ENCODE data around the gene RBBP8NL.
A peak's percentile ranks its signal among the peaks of the same experiment; 100 is the strongest.

RBBP8NL gene

DNA sequence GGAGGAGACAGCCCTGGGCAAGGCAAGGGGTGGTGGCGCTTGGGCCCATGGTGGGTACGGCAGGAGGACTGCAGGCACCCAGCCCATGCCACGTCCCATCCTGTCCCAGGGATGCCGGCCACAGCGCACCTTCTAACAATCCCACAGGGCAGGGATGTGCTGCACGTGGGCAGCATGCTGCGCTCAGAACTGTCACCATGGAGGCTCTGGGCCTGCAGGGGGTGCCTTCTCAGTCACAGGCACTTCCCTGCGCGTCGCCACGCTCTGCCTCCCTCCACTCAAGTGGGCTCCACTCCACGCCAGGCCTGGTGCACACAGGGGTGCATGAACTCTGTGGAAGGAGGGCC, 22.6 kb downstream of the RBBP8NL start:
- H3K4me1 ChIP-seq, result peaks cover 44 to 93% (median 91%) of the 10 kb centered on the region in 10 experiments
- peaks cover 0 to 27% (median 6%) of the 10 kb centered on the region in 11 experiments; a peak in 8 of 22 replicates for H3K36me3 ChIP-seq
- no peaks in the 10 kb centered on the region for H3K27me3 ChIP-seq
- peaks cover 13 to 61% (median 30%) of the 10 kb centered on the region in 11 experiments; a peak in 17 of 22 replicates for H4K20me1 ChIP-seq
- peak overlapping the region in 1 of 11 experiments; percentile 7; a peak in 1 of 22 replicates for H3K27ac ChIP-seq
- TF ChIP-seq Cebpa-rat (IDR thresholded peaks at IDR 0.05), result no peak
- H3K9me3 ChIP-seq (replicated peaks in 1 of 11), result no peaks in the 10 kb centered on the region
- H3K4me3 ChIP-seq, result no peak overlapping the region
- peak overlapping the region in 10 of 11 experiments; percentile 94 to 100 (median 99); a peak in 15 of 22 replicates for H3K4me2 ChIP-seq
- peak overlapping the region in 6 of 11 experiments; percentile 1 to 95 (median 52); a peak in 6 of 22 replicates for H3K9ac ChIP-seq

- Histone ChIP-seq H3K36me3 (peaks cover 0 to 27% (median 6%) of the 10 kb centered on the region in 11 experiments; a peak in 8 of 22 replicates), H3K27ac (peak overlapping the region in 1 of 11 experiments; percentile 7; a peak in 2 of 22 replicates), H4K20me1 (peaks cover 13 to 61% (median 30%) of the 10 kb centered on the region in 11 experiments; a peak in 17 of 22 replicates), H3K9ac (peak overlapping the region in 6 of 11 experiments; percentile 1 to 95 (median 31); a peak in 4 of 22 replicates), H3K9me3 (replicated peaks in 1 of 11) (no peaks in the 10 kb centered on the region), H3K27me3 (no peaks in the 10 kb centered on the region), H3K4me2 (peak overlapping the region in 8 of 11 experiments; percentile 94 to 100 (median 98); a peak in 10 of 22 replicates), H3K4me1 (peaks cover 39 to 90% (median 87%) of the 10 kb centered on the region in 10 experiments), H3K4me3 (no peak overlapping the region)
- TF ChIP-seq Cebpa-rat (IDR thresholded peaks at IDR 0.05), result no peak
These were observed 23.1 kb downstream of the RBBP8NL start for GRCh38 chr20:62404112-62404665.

DNA sequence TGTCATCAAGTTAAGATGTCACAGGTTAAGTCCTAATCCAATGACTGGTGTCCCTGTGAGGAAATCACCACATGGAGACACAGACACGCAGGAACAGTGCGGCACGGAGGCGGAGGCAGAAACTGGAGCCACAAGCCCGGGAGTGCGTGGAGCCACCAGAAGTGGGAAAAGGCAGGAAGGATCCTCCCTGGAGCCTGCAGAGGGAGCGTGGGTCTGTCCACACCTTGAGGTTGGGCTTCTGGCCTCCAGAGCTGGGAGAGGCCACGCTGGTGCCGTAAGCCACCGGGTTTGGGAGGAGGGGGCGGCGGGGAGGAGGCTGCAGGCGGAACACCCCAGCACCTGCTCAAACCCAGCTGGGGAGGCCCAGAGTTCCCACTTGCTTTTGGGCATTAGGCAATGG, 24.0 kb downstream of the RBBP8NL start:
- Histone ChIP-seq H3K27ac (no peak overlapping the region), H3K4me3 (no peak overlapping the region), H3K4me1 (peaks cover 38 to 82% (median 80%) of the 10 kb centered on the region in 10 experiments), H3K9me3 (replicated peaks in 1 of 11) (peaks cover 0 to 4% (median 0%) of the 10 kb centered on the region in 11 experiments; a peak in 7 of 22 replicates), H4K20me1 (peaks cover 13 to 61% (median 30%) of the 10 kb centered on the region in 11 experiments; a peak in 17 of 22 replicates), H3K36me3 (peaks cover 0 to 32% (median 8%) of the 10 kb centered on the region in 11 experiments; a peak in 15 of 22 replicates), H3K4me2 (peak overlapping the region in 6 of 11 experiments; percentile 61 to 99 (median 73); a peak in 7 of 22 replicates), H3K27me3 (no peaks in the 10 kb centered on the region), H3K9ac (peak overlapping the region in 2 of 11 experiments; percentile 48 to 52; a peak in 1 of 22 replicates)
- no peak for TF ChIP-seq Cebpa-rat (IDR thresholded peaks at IDR 0.05)

DNA sequence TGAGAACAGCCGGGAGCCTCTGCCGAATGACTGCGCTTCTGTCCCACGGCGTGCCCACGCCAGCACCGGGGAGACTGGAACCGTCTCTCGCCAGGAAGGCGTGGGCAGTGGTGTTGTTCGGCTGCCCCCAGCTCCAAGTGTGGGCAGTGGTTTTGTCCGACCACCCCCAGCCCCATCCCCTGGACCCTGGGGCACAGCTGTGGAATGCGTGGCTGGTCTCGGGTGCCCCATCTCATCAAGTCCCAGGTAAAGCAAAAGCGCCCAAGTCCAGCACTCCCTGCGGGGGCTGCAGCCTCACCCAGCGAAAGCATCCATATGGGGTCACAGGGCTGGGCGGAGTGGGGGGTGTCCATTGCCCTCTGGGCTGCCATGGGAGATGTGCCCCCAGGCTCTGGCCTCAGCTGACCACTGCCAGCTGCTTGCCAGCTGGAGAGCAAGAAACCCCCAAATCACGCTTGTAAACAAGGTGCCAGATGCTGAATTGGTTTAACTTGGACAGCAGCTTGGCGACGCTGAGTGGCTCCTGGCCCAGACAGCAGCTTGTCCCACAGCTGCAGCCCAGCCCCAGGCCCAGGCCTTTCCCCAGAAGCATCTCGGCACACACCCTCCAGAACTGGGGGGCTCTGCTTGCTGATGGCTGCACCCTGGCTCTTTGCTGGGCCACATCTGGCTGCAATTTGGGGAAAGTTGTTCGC, 24.7 kb downstream of the RBBP8NL start:
- H3K36me3 ChIP-seq, result peaks cover 0 to 35% (median 10%) of the 10 kb centered on the region in 11 experiments; a peak in 15 of 22 replicates
- no peaks in the 10 kb centered on the region for H3K27me3 ChIP-seq
- H3K4me1 ChIP-seq, result peaks cover 31 to 74% (median 72%) of the 10 kb centered on the region in 10 experiments
- H4K20me1 ChIP-seq, result peaks cover 13 to 61% (median 30%) of the 10 kb centered on the region in 11 experiments; a peak in 17 of 22 replicates
- peaks cover 0 to 6% (median 0%) of the 10 kb centered on the region in 11 experiments; a peak in 7 of 22 replicates for H3K9me3 ChIP-seq (replicated peaks in 1 of 11)
- H3K4me3 ChIP-seq, result no peak overlapping the region
- peak overlapping the region in 7 of 11 experiments; percentile 18 to 73 (median 48); a peak in 10 of 22 replicates for H3K9ac ChIP-seq
- TF ChIP-seq Cebpa-rat (IDR thresholded peaks at IDR 0.05), result no peak
- peak overlapping the region in 10 of 11 experiments; percentile 31 to 77 (median 68); a peak in 19 of 22 replicates for H3K4me2 ChIP-seq
- H3K27ac ChIP-seq, result peak overlapping the region in 8 of 11 experiments; percentile 16 to 76 (median 61); a peak in 14 of 22 replicates

GRCh38 chr20:62401331-62401779, 26.0 kb downstream of the RBBP8NL start:
- Histone ChIP-seq H3K4me2 (peak overlapping the region; percentile 21 to 77 (median 66); a peak in 21 of 22 replicates), H3K27ac (peak overlapping the region in 1 of 11 experiments; percentile 44; a peak in 1 of 22 replicates), H3K9me3 (replicated peaks in 1 of 11) (peaks cover 0 to 6% (median 0%) of the 10 kb centered on the region in 11 experiments; a peak in 7 of 22 replicates), H3K9ac (peak overlapping the region in 3 of 11 experiments; percentile 2 to 65 (median 61); a peak in 3 of 22 replicates), H3K36me3 (peaks cover 0 to 45% (median 14%) of the 10 kb centered on the region in 11 experiments; a peak in 15 of 22 replicates), H4K20me1 (peaks cover 13 to 69% (median 37%) of the 10 kb centered on the region in 11 experiments; a peak in 17 of 22 replicates), H3K4me1 (peaks cover 32 to 80% (median 78%) of the 10 kb centered on the region in 10 experiments), H3K27me3 (no peaks in the 10 kb centered on the region), H3K4me3 (no peak overlapping the region)
- no peak for TF ChIP-seq Cebpa-rat (IDR thresholded peaks at IDR 0.05)

DNA sequence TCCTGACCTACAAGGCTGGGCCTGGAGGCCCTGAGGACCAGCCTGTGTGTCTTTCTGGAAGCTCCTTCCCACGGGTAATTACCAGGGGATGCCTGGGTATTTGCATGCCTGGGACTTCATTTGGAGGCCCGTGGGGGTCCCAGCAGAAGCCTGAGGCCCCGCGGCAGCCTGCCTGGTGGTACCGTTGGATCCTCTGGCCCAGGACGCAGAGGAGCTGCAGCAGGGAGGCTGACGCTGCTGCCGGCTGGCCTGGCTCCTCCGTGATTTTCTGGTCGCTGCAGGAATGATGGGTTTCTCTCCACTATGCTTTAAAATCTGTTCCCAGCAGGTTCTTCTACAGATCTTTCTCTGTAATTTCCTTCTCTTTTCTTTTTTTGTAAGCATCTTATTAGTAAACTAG, 26.8 kb downstream of the RBBP8NL start:
- H3K36me3 ChIP-seq, result peaks cover 0 to 51% (median 14%) of the 10 kb centered on the region in 11 experiments; a peak in 15 of 22 replicates
- TF ChIP-seq Cebpa-rat (IDR thresholded peaks at IDR 0.05), result no peak
- no peak overlapping the region for H3K4me3 ChIP-seq
- peak overlapping the region in 3 of 11 experiments; percentile 31 to 50 (median 35); a peak in 4 of 22 replicates for H3K9ac ChIP-seq
- H3K9me3 ChIP-seq (replicated peaks in 1 of 11), result peaks cover 0 to 6% (median 0%) of the 10 kb centered on the region in 11 experiments; a peak in 7 of 22 replicates
- H3K27ac ChIP-seq, result no peak overlapping the region
- H3K4me1 ChIP-seq, result peaks cover 27 to 76% (median 72%) of the 10 kb centered on the region in 10 experiments
- H4K20me1 ChIP-seq, result peaks cover 13 to 69% (median 31%) of the 10 kb centered on the region in 11 experiments; a peak in 16 of 22 replicates
- H3K4me2 ChIP-seq, result peak overlapping the region in 8 of 11 experiments; percentile 36 to 77 (median 72); a peak in 15 of 22 replicates
- H3K27me3 ChIP-seq, result no peaks in the 10 kb centered on the region

DNA sequence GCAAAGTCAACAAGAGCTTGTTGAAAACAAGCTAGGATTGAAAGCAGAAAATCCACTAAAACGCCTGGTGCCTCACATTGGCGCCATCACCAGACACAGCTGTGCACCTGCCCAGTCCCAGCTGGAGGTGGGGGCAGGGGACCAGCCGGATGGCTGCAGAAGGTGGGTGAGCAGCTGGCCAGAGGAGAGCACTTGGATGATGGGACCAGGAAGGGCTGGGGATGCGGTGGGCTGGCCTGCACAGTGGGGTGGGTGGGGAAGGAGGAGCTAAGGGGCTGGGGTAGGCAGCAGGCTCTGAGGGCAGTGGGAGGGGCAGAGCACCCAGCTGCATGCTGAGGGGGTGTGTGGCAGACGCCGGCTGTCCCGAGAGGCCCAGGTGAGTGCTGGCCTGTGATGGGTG, 27.3 kb downstream of the RBBP8NL start:
- no peak overlapping the region for H3K27ac ChIP-seq

More for the DNA sequence above, 27.3 kb downstream of the RBBP8NL start:
- peaks cover 0 to 6% (median 0%) of the 10 kb centered on the region in 11 experiments; a peak in 7 of 22 replicates for H3K9me3 ChIP-seq (replicated peaks in 1 of 11)
- H3K27me3 ChIP-seq, result no peaks in the 10 kb centered on the region
- H3K4me3 ChIP-seq, result no peak overlapping the region
- H3K9ac ChIP-seq, result peak overlapping the region in 3 of 11 experiments; percentile 31 to 50 (median 35); a peak in 3 of 22 replicates
- peaks cover 10 to 69% (median 32%) of the 10 kb centered on the region in 11 experiments; a peak in 15 of 22 replicates for H4K20me1 ChIP-seq
- peaks cover 0 to 56% (median 16%) of the 10 kb centered on the region in 11 experiments; a peak in 16 of 22 replicates for H3K36me3 ChIP-seq
- H3K4me2 ChIP-seq, result peak overlapping the region in 8 of 11 experiments; percentile 36 to 77 (median 72); a peak in 14 of 22 replicates
- no peak for TF ChIP-seq Cebpa-rat (IDR thresholded peaks at IDR 0.05)
- peaks cover 21 to 70% (median 67%) of the 10 kb centered on the region in 10 experiments for H3K4me1 ChIP-seq
